GM21390 (cell line): ENCODE data around the gene AOC3.
"Not testable (repeated sequence)": the region's sequence is repeated elsewhere in the genome, so short reads cannot be mapped to it uniquely, and the experiment has no call there.

Experiments
- ATAC-seq: cut with Tn5 transposase; IDR thresholded peaks from one replicate; pipeline ENCODE4 v1.9.1; 2021; ENCODE audit not compliant: unreplicated experiment

AOC3 gene

GRCh38 chr17:42891539-42892152, 40.6 kb downstream of the AOC3 start:
- ATAC-seq = no peak

- ATAC-seq = no peak
Measured at GRCh38 chr17:42893359-42893758, 42.4 kb downstream of the AOC3 start.

GRCh38 chr17:42894283-42895184, 43.5 kb downstream of the AOC3 start:
- ATAC-seq = no peak

- ATAC-seq = no peak
Measured at GRCh38 chr17:42895185-42895555, 44.2 kb downstream of the AOC3 start.

- no peak for ATAC-seq
Measured at GRCh38 chr17:42898147-42898811, 47.3 kb downstream of the AOC3 start.

GRCh38 chr17:42899981-42900380, 49.0 kb downstream of the AOC3 start:
- not testable (repeated sequence) for ATAC-seq

GRCh38 chr17:42900460-42901331, 49.7 kb downstream of the AOC3 start, which contains the start of gene G6PC1:
TSS of gene G6PC1 (plus strand) at chr17:42900799. CDS start at chr17:42900877, 78 bp downstream.
- ATAC-seq = no peak

- ATAC-seq = no peak
Measured at GRCh38 chr17:42901535-42902229, 50.7 kb downstream of the AOC3 start.

GRCh38 chr17:42904110-42904469, 53.1 kb downstream of the AOC3 start:
- ATAC-seq = no peak

GRCh38 chr17:42906772-42907446, 55.9 kb downstream of the AOC3 start:
- ATAC-seq = no peak
